ENCODE measurements around the gene NDUFA12. TPM values are rescaled to one million over a fixed set of nuclear protein-coding genes. Genes with fewer than 3 reads are reported as not detected.

The NDUFA12 gene
- total and polyA plus RNA-seq, 12 donors = 254 to 710 (median 341) TPM

DNA sequence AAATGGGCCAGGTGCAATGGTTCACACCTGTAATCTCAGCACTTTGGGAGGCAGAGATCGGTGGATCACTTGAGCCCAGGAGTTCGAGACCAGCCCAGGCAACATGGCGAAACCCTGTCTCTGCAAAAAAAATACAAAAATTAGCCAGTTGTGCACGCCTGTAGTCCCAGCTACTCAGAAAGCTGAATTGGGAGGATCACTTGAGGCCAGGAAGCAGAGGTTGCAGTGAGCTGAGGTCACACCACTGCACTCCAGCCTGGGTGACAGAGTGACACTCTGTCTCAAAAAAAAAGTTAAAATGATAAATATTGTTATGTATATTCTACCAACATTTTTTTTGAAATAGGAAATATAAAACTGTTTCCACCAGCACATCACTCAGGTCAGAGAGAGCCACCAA, 64.9 kb downstream of the NDUFA12 start:
- TF ChIP-seq, protein P1, sequence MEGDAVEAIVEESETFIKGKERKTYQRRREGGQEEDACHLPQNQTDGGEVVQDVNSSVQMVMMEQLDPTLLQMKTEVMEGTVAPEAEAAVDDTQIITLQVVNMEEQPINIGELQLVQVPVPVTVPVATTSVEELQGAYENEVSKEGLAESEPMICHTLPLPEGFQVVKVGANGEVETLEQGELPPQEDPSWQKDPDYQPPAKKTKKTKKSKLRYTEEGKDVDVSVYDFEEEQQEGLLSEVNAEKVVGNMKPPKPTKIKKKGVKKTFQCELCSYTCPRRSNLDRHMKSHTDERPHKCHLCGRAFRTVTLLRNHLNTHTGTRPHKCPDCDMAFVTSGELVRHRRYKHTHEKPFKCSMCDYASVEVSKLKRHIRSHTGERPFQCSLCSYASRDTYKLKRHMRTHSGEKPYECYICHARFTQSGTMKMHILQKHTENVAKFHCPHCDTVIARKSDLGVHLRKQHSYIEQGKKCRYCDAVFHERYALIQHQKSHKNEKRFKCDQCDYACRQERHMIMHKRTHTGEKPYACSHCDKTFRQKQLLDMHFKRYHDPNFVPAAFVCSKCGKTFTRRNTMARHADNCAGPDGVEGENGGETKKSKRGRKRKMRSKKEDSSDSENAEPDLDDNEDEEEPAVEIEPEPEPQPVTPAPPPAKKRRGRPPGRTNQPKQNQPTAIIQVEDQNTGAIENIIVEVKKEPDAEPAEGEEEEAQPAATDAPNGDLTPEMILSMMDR (IDR thresholded peaks at IDR 0.05) = no peak
- WGBS, 2 donors = 89 to 96% methylated on average over 4 of the region's 4 CpGs
- intact Hi-C loops (cut with DNase I) = no loop called here
- Histone ChIP-seq H3K27me3 (no peaks in the 10 kb centered on the region), H3K36me3 (no peaks in the 10 kb centered on the region), H3K9me3 (no peaks in the 10 kb centered on the region), H3K4me1 (peaks cover 0 to 21% (median 15%) of the 10 kb centered on the region in 9 donors), H3K4me3 (no peak overlapping the region), H3K27ac (no peak overlapping the region)
- ATAC-seq (no peak), DNase-seq (no peak)

DNA sequence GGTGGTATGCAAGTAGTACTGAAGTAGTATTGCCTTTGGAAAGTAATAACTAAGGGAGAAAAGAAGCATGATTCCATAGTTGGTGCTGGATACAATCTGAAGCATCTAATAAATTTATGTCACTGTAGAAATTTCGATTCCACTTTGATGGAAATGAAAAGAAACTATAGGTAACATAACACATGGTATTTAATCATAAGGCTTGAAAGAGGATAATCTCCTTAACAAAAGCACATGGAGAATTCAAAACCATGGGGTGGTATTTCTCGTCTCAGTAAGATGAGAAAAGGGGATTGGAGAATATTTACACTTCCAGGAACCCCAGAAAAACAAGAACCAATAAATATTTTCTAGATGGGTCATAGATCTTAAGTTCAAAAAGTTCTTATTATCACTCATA, 72.7 kb downstream of the NDUFA12 start:
- Histone ChIP-seq H3K4me3 (no peak overlapping the region), H3K27me3 (no peaks in the 10 kb centered on the region), H3K4me1 (no peaks in the 10 kb centered on the region), H3K9me3 (no peaks in the 10 kb centered on the region), H3K27ac (no peak overlapping the region), H3K36me3 (no peaks in the 10 kb centered on the region)
- intact Hi-C loops (cut with DNase I) = no loop called here
- DNase-seq = no peak
- 73 to 88% methylated on average over 2 of the region's 2 CpGs for WGBS, 2 donors
- TF ChIP-seq, protein P1 (IDR thresholded peaks at IDR 0.05) = no peak
- no peak for ATAC-seq

DNA sequence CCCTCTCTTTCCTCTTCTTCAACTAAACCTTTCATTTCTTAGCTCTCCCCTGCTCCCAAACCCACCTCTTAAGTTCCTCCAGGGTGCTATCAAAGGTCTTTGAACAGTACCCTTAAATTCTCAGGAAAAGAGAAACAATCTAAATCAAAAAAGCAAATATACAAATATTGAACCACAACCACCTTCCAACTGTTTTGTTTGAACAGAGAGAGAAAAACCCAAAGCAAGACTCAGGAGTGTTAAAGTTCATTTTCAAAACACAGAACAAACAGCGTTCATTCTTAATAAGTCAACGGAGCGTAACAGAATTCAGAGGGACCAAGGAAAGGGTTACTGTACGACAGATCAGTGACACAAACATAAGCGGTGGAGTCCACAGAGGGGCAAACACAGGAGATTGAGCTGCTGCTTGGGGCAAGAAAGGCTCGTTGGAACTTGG, 73.3 kb downstream of the NDUFA12 start:
- H3K9me3 ChIP-seq = no peaks in the 10 kb centered on the region
- no peak for DNase-seq
- ATAC-seq = no peak
- intact Hi-C loops (cut with DNase I) = no loop called here
- 86 to 87% methylated on average over 6 of the region's 6 CpGs for WGBS, 2 donors
- H3K36me3 ChIP-seq = no peaks in the 10 kb centered on the region
- no peak overlapping the region for H3K4me3 ChIP-seq
- no peaks in the 10 kb centered on the region for H3K27me3 ChIP-seq
- TF ChIP-seq, protein P1 (IDR thresholded peaks at IDR 0.05) = no peak
- no peaks in the 10 kb centered on the region for H3K4me1 ChIP-seq
- no peak overlapping the region for H3K27ac ChIP-seq

DNA sequence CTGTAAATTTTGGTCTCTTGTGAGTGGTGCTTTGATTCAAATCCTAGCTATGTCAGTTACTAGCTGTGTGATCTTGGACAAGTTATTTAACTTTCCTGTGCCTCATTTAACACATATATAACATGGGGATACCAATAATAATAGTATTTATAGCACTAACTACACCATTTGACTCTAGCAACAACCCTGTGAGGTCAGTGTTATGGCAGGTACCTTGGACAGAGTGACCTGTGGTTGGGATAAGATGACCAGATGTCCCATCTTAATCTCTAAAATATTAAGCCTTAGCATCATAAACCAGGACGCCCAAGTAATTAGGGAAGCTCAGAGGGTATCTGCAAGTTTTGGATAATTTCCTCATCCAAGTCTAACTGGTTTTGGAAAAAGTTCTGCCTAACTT, 73.7 kb downstream of the NDUFA12 start:
- WGBS, 2 donors = 82 to 94% methylated on average over 1 of the region's 1 CpG
- Histone ChIP-seq H3K27me3 (no peaks in the 10 kb centered on the region), H3K27ac (no peak overlapping the region), H3K4me3 (no peak overlapping the region), H3K9me3 (no peaks in the 10 kb centered on the region), H3K4me1 (no peaks in the 10 kb centered on the region), H3K36me3 (no peaks in the 10 kb centered on the region)
- DNase-seq (no peak), ATAC-seq (no peak)
- TF ChIP-seq, protein P1 (IDR thresholded peaks at IDR 0.05) = no peak
- intact Hi-C loops (cut with DNase I) = no loop called here

Measured in heart right ventricle (tissue), 16 donors.